H1 (cell line): ENCODE results near the gene ZC3H18. TPM values are rescaled to one million over a fixed set of nuclear protein-coding genes. Genes with fewer than 3 reads are reported as not detected.

ENCODE experiments used
- CTCF ChIA-PET: fragments of 300-600 bp; sonication (Branson Sonifier 250); formaldehyde crosslinking; loops from one replicate; lab custom pipeline; 2021; ENCODE audit not compliant: partially characterized antibody; lab: Charles Lee
- POLR2A ChIA-PET: fragments of 300-600 bp; sonication (Branson Sonifier 250); formaldehyde crosslinking; loops from one replicate; lab custom pipeline; 2021; ENCODE audit warnings: inconsistent platforms; ENCODE audit not compliant: partially characterized antibody; lab: Charles Lee
- DNase-seq, 2 experiments: peaks; one replicate each; pipeline versions ENCODE4 v3.0.0 to v3.0.0-alpha.2; 2010 to 2022; ENCODE audit warnings: low spot score in 2 of 2, low read depth in 1 of 2, mixed read lengths in 1 of 2
- FAIRE-seq: peaks from 2 replicates; lab custom pipeline; 2011; peaks lifted over from hg19 to GRCh38; lab: Jason Lieb, UNC
- H2AFZ ChIP-seq: 2 replicates; pipeline ENCODE4 v1.8.1; 2012; ENCODE audit warnings: low read length, inconsistent platforms
- H2AK5ac ChIP-seq: 2 replicates; pipeline ENCODE4 v1.6.1; 2013; ENCODE audit warnings: low read depth, low read length
- H2BK120ac ChIP-seq: replicated peaks from 2 replicates; pipeline ENCODE3; 2013; ENCODE audit warnings: low read depth, low read length, inconsistent platforms
- H2BK12ac ChIP-seq: 2 replicates; pipeline ENCODE4 v1.6.1; 2013; ENCODE audit warnings: low read depth, low read length
- H2BK15ac ChIP-seq: 2 replicates; pipeline ENCODE4 v1.6.1; 2013; ENCODE audit warnings: low read length
- H2BK20ac ChIP-seq: 2 replicates; pipeline ENCODE4 v1.6.1; 2013; ENCODE audit warnings: low read length
- H2BK5ac ChIP-seq: 2 replicates; pipeline ENCODE4 v1.6.1; 2013; ENCODE audit warnings: low read depth, low read length
- H3K14ac ChIP-seq: 2 replicates; pipeline ENCODE4 v1.6.1; 2013; ENCODE audit warnings: inconsistent platforms; ENCODE audit not compliant: insufficient read length
- H3K18ac ChIP-seq: 2 replicates; pipeline ENCODE4 v1.6.1; 2013; ENCODE audit warnings: low read length; ENCODE audit errors: extremely low read depth
- H3K23ac ChIP-seq: 2 replicates; pipeline ENCODE4 v1.6.1; 2013; ENCODE audit warnings: inconsistent platforms; ENCODE audit not compliant: insufficient read length
- H3K23me2 ChIP-seq: 2 replicates; pipeline ENCODE4 v1.6.1; 2013; ENCODE audit warnings: low read depth, low read length
- H3K27ac ChIP-seq: 2 replicates; pipeline ENCODE4 v1.6.1; 2011; ENCODE audit warnings: low read depth, low read length, inconsistent platforms
- H3K27me3 ChIP-seq, 4 experiments: replicated peaks in 1 of 4; 1 replicate in 1 of 4; 2 replicates in 3 of 4; pipeline versions ENCODE4 v1.6.1 to v1.8.1; 2011 to 2013; ENCODE audit warnings: low read length in 3 of 4, mild to moderate bottlenecking in 3 of 4, inconsistent platforms in 2 of 4, mixed read lengths in 2 of 4, moderate library complexity in 1 of 4; ENCODE audit not compliant: control insufficient read depth in 3 of 4, insufficient read depth in 3 of 4; ENCODE audit errors: extremely low read depth in 1 of 4
- H3K36me3 ChIP-seq, 4 experiments: 2 replicates each; pipeline versions ENCODE4 v1.6.1 to v1.8.1; 2011 to 2013; ENCODE audit warnings: mild to moderate bottlenecking in 4 of 4, low read length in 3 of 4, moderate library complexity in 2 of 4, control low read depth in 1 of 4, inconsistent platforms in 1 of 4; ENCODE audit not compliant: insufficient read depth in 4 of 4, control insufficient read depth in 2 of 4
- H3K4ac ChIP-seq: replicated peaks from 2 replicates; pipeline ENCODE3; 2013; ENCODE audit warnings: low read length, low read depth, mixed read lengths, inconsistent platforms; ENCODE audit not compliant: insufficient read length
- H3K4me1 ChIP-seq, 4 experiments: replicated peaks in 1 of 4; 1 replicate in 1 of 4; 2 replicates in 3 of 4; pipeline versions ENCODE4 v1.6.1 to v1.8.1; 2011 to 2013; ENCODE audit warnings: low read length in 3 of 4, inconsistent platforms in 2 of 4, mixed read lengths in 1 of 4; ENCODE audit not compliant: insufficient read depth in 4 of 4, control insufficient read depth in 3 of 4
- H3K4me2 ChIP-seq, 2 experiments: 2 replicates each; pipeline versions ENCODE4 v1.6.1 to v1.8.1; 2011 to 2013; ENCODE audit warnings: low read depth in 2 of 2, low read length in 2 of 2, control low read depth in 1 of 2, inconsistent platforms in 1 of 2, mild to moderate bottlenecking in 1 of 2; ENCODE audit not compliant: insufficient read depth in 1 of 2
- H3K4me3 ChIP-seq, 4 experiments: fragments of 200-600, 300-600 bp in 1 of 4; sonication (generic), shearing (Covaris generic), sonication (Bioruptor Twin) in 1 of 4; 2 replicates each; pipeline versions ENCODE4 v1.5.1 to v1.8.1; 2011 to 2016; ENCODE audit warnings: low read length in 4 of 4, low read depth in 3 of 4, control low read depth in 2 of 4, inconsistent platforms in 2 of 4, mild to moderate bottlenecking in 2 of 4, mixed read lengths in 1 of 4, moderate library complexity in 1 of 4; ENCODE audit not compliant: insufficient read depth in 2 of 4; ENCODE audit errors: extremely low read depth in 1 of 4
- H3K56ac ChIP-seq: replicated peaks from 2 replicates; pipeline ENCODE3; 2013; ENCODE audit warnings: low read depth, mild to moderate bottlenecking, mixed read lengths, low read length, inconsistent platforms; ENCODE audit not compliant: insufficient read length
- H3K79me1 ChIP-seq: 2 replicates; pipeline ENCODE4 v1.6.1; 2013; ENCODE audit warnings: low read depth, low read length, control low read depth
- H3K79me2 ChIP-seq, 2 experiments: 2 replicates each; pipeline versions ENCODE4 v1.6.1 to v1.8.1; 2012 to 2013; ENCODE audit warnings: low read length in 2 of 2, mild to moderate bottlenecking in 2 of 2, inconsistent platforms in 1 of 2; ENCODE audit not compliant: insufficient read depth in 2 of 2, control insufficient read depth in 1 of 2
- H3K9ac ChIP-seq, 4 experiments: replicated peaks in 1 of 4; 1 replicate in 1 of 4; 2 replicates in 3 of 4; pipeline versions ENCODE4 v1.6.1 to v1.8.1; 2011 to 2013; ENCODE audit warnings: low read depth in 3 of 4, low read length in 3 of 4, control low read depth in 2 of 4, mild to moderate bottlenecking in 2 of 4, moderate library complexity in 2 of 4, inconsistent platforms in 1 of 4; ENCODE audit errors: extremely low read depth in 1 of 4
- H3K9me3 ChIP-seq, 2 experiments: 2 replicates each; pipeline versions ENCODE4 v1.6.1 to v1.8.1; 2012 to 2013; ENCODE audit warnings: mild to moderate bottlenecking in 2 of 2, moderate library complexity in 2 of 2, control low read depth in 1 of 2, inconsistent platforms in 1 of 2, low read depth in 1 of 2, low read length in 1 of 2, mixed read lengths in 1 of 2; ENCODE audit not compliant: insufficient read depth in 2 of 2
- H4K20me1 ChIP-seq, 2 experiments: replicated peaks in 1 of 2; 2 replicates each; pipeline versions ENCODE3 to v1.8.1; 2011 to 2013; ENCODE audit warnings: inconsistent platforms in 2 of 2, low read length in 2 of 2, mild to moderate bottlenecking in 1 of 2; ENCODE audit not compliant: insufficient read depth in 2 of 2, control insufficient read depth in 1 of 2
- H4K5ac ChIP-seq: 2 replicates; pipeline ENCODE4 v1.6.1; 2013; ENCODE audit warnings: low read length, low read depth, mixed read lengths, inconsistent platforms; ENCODE audit not compliant: insufficient read length
- H4K8ac ChIP-seq: 2 replicates; pipeline ENCODE4 v1.8.0; 2013; ENCODE audit warnings: mild to moderate bottlenecking, moderate library complexity, low read length, inconsistent platforms; ENCODE audit not compliant: insufficient read depth; ENCODE audit errors: extremely low read depth
- H4K91ac ChIP-seq: replicated peaks from 2 replicates; pipeline ENCODE3; 2013; ENCODE audit warnings: low read length, mixed read lengths, inconsistent platforms; ENCODE audit not compliant: insufficient read length
- BCL11A ChIP-seq, 2 experiments: IDR thresholded peaks; one replicate each; pipeline ENCODE4 v1.6.1; 2011; ENCODE audit warnings: low read depth in 2 of 2, low read length in 2 of 2, mild to moderate bottlenecking in 2 of 2
- KDM1A ChIP-seq: fragments of 200-600, 300-600 bp; sonication (generic); IDR thresholded peaks from 2 replicates; pipeline ENCODE4 v1.7.1; 2016; ENCODE audit warnings: mild to moderate bottlenecking, low read length, borderline replicate concordance
- WGBS, 2 experiments: shearing (Covaris generic) in 1 of 2; methylation state at CpG; one replicate each; pipeline versions ENCODE4 v1.1.6 to v1.1.7; 2013 to 2015; ENCODE audit warnings: low lambda C conversion rate in 2 of 2, mixed read lengths in 2 of 2, inconsistent platforms in 1 of 2, low coverage in 1 of 2, missing lambda C conversion rate in 1 of 2; ENCODE audit not compliant: insufficient replicate concordance in 2 of 2, insufficient coverage in 1 of 2, insufficient read length in 1 of 2; ENCODE audit errors: extremely low coverage in 1 of 2, missing lambda C conversion rate in 1 of 2; 5-methylcytosine and 5-hydroxymethylcytosine counted together
- polyA plus RNA-seq, 7 experiments: library from polyadenylated mRNA; depleted of rRNA in 3 of 7; stranded (reverse) in 5 of 7; unstranded in 2 of 7; fragments of >200 nt in 5 of 7; fragments of 200-250 nt in 2 of 7; gene quantifications; 1 replicate in 5 of 7; 2 replicates in 1 of 7; 4 replicates in 1 of 7; pipeline versions ENCODE4 v1.2.1 to v1.2.3, GENCODE V29; 2011 to 2013; ENCODE audit warnings: missing spikeins in 2 of 7, mixed read lengths in 2 of 7
- total RNA-seq: library from RNA; stranded (reverse); fragmentation: NEBNext Ultra II Directional; extraction: Animal tissue kit (Norgen Biotek cat#: 25700); gene quantifications from 2 replicates; pipeline ENCODE4 v1.2.1, GENCODE V29; 2021

The ZC3H18 gene
- total and polyA plus RNA-seq, 2 of the 8 experiments (the other 6 are each of a cell fraction or from before 2014, with no cell fraction given), result 12.1 to 73.2 TPM

- H2BK20ac ChIP-seq, result no peak overlapping the region
- peaks cover 0 to 33% of the 10 kb centered on the region in 2 experiments; a peak in 3 of 4 replicates for H3K79me2 ChIP-seq
- no peak for TF ChIP-seq BCL11A (IDR thresholded peaks at IDR 0.05; ENCODE audit: low read depth in 2 of 2, low read length in 2 of 2)
- TF ChIP-seq KDM1A, result no peak
- TF ChIP-seq, all 59 proteins: peak for 0
- H4K20me1 ChIP-seq, result peaks cover 2 to 31% of the 10 kb centered on the region in 2 experiments
- H3K27ac ChIP-seq, result no peak overlapping the region
- H3K4ac ChIP-seq, result no peak overlapping the region
- no peak overlapping the region for H3K4me2 ChIP-seq
- peaks cover 3% of the 10 kb centered on the region; the same call in 1 of the 2 replicates for H3K23me2 ChIP-seq
- no peak overlapping the region for H2AK5ac ChIP-seq
- H2BK15ac ChIP-seq, result no peak overlapping the region
- H2BK12ac ChIP-seq, result no peak overlapping the region
- H3K36me3 ChIP-seq, result peaks cover 3 to 27% (median 4%) of the 10 kb centered on the region in 4 experiments; a peak in 7 of 8 replicates
- H3K23ac ChIP-seq, result no peak overlapping the region
- ChIA-PET POLR2A (interaction anchor here (0.8 kb wide), 1 partner anchor 10 kb away, joined by 3 read pairs; no protein-coding TSS in a partner anchor), CTCF (interaction anchor here (0.9 to 1.5 kb wide), 4 partner anchors 15 to 48 kb away, joined by 3 to 5 read pairs (median 4); no protein-coding TSS in a partner anchor)
- H4K91ac ChIP-seq, result no peak overlapping the region
- no peak overlapping the region for H2AFZ ChIP-seq
- H3K27me3 ChIP-seq, result no peaks in the 10 kb centered on the region
- H3K56ac ChIP-seq, result no peak overlapping the region
- FAIRE-seq (no peak), DNase-seq (no peak)
- H4K5ac ChIP-seq, result no peak overlapping the region
- H3K9ac ChIP-seq, result no peak overlapping the region
- no peak overlapping the region for H4K8ac ChIP-seq
- H3K9me3 ChIP-seq, result no peaks in the 10 kb centered on the region
- peaks cover 0 to 3% (median 0%) of the 10 kb centered on the region in 4 experiments; a peak in 2 of 7 replicates for H3K4me1 ChIP-seq
- no peak overlapping the region for H3K4me3 ChIP-seq
- H3K79me1 ChIP-seq, result peaks cover 2% of the 10 kb centered on the region; the same call in 1 of the 2 replicates
- H3K18ac ChIP-seq, result no peak overlapping the region
- WGBS, 2 experiments, result 91% methylated on average over 19 of the region's 19 CpGs; no CpG with 5 or more reads in 1 of the 2 experiments
- H2BK5ac ChIP-seq, result no peak overlapping the region
- H2BK120ac ChIP-seq, result no peak overlapping the region
- H3K14ac ChIP-seq, result no peak overlapping the region
Measured at GRCh38 chr16:88657371-88657770, 87.2 kb downstream of the ZC3H18 start.
